GM21367 (cell line): Measurements from ENCODE around the gene CAMLG.
"Not testable (repeated sequence)": the region's sequence is repeated elsewhere in the genome, so short reads cannot be mapped to it uniquely, and the experiment has no call there.

Experiments
- ATAC-seq: cut with Tn5 transposase; IDR thresholded peaks from one replicate; pipeline ENCODE4 v1.9.1; 2021; ENCODE audit not compliant: unreplicated experiment

CAMLG gene

DNA sequence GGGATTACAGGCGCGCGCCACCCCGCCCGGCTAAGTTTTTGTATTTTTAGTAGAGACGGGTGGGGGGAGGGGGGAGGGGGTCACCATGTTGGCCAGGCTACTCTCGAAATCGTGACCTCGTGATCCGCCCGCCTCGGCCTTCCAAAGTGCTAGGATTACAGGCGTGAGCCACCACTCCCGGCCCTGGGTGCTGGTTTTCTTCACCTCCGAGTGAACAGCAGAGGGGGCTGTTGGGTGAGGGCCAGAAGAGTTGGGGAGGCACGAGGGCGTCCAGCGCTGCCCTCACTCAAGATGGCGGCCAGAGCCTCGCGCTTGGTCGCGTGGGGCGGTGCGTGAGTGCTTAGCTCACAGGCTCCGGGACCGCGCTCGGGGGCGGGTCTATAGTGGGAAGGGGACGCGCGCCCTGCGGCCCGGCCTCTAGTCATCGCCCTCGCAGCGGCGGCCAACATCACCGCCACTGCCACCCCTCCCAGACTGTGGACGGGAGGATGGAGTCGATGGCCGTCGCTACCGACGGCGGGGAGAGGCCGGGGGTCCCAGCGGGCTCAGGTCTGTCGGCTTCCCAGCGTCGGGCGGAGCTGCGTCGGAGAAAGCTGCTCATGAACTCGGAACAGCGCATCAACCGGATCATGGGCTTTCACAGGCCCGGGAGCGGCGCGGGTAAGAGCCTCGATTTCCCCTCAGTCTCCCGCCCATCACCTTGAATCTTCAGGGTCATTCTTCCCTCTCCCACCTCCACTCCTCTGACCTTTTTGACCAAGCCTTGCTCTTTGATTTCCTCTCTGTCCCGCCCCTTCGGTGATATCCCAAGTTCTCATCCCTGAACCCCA, at the start of gene CAMLG:
Gene CAMLG (plus strand): TSS at position 416 of the 830 bp plus-strand sequence. CDS start 73 bp downstream, at position 489.
- ATAC-seq, result peak; percentile 89

DNA sequence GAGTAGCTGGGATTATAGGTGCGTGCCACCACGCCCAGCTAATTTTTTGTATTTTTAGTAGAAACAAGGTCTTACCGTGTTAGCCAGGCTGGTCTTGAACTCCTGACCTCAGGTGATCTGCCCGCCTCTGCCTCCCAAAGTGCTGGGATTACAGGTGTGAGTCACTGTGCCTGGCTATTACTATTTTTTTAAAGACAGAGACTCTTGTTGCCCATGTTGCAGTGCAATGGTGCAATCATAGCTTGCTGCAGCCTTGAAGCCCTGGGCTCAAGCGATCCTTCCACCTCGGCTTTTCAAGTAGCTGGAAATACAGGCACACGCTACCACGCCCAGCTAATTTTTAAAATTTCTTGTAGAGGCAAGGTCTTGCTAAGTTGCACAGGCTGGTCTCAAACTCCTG, 48.2 kb upstream of the CAMLG start:
- ATAC-seq, result not testable (repeated sequence)

DNA sequence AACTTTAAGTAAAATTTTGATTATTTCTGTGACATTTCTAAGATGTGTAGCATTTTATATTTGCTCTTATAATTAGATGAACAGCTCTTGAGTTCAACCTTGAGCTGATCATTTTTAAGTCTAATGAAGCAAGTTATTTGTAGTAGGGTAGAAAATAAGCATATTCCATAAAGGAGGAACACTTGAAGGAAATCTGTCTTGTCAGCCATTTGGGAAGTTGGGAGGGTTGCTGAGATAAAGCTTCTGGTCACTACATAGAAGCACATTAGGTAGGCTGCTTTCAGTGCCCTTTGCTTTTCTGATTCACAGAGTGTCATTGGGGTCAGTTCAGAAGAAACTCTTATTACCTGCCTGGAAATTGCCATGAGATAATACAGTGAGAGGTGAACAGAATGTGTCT, 45.6 kb upstream of the CAMLG start:
- no peak for ATAC-seq

DNA sequence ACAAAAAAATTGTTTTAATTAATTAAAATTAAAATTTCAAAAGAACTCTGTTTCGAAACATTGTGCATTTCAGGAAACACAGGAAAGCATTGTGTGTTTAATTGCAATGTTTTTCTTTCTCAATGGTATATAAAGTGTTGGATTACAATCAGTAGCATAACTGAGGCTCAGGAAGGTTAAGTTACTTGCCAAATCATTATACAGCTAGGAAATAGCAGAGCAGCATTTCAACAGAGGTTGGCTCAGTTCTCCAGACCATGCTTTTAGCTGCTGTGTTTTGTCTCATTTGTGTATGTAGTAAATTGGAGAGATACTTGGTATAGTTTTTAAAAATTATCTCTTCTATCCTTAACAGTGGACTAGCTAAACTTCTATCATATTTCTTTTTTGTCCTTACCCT, 30.0 kb upstream of the CAMLG start:
- no peak for ATAC-seq

DNA sequence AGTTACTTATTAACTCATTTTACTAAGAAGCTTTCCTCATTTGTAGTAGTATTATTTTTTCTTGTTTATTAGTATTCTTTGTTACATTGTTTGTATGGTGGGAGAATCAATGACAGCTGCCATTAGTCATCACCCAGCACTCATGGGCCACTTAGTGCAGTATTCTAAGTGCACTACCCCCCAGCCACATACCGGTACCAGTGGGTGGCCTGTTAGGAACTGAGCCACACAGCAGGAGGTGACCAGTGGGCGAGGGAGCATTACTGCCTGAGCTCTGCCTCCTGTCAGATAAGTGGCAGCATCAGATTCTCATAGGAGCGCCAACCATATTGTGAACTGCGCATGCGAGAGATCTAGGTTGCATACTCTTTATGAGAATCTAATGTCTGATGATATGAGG, 24.2 kb upstream of the CAMLG start:
- ATAC-seq, result no peak

DNA sequence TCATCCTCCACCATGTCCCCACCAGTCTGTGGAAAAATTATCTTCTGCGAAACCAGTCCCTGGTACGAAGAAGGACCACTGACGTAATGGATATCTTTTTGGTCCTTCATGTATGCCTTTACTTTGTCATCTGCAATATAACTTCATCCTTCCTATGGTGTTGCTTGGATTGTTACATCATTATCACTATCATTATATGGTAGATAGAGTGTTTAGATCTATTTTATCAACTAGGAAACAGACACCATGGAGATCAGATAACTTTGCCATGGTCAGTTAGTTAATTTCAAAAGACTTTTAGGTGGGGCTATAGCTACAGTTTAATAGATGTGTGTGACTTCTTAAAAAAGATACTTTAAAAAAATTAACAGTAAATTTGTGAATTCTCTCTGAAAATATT, 23.8 kb upstream of the CAMLG start:
- no peak for ATAC-seq

DNA sequence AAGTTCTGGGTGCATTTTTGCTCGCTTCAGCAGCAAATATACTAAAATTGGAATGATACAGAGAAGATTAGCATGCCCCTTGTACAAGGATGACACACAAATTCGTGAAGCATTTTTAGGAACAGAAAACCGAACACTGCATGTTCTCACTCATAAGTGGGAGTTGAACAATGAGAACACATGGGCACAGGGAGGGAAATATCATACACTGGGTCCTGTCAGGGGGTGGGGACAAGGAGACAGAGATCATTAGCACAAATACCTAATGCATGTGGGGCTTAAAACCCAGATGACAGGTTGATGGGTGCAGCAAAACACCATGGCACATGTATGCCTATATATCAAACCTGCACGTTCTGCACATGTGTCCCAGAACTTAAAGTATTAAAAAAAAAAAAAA, 22.9 kb upstream of the CAMLG start:
- ATAC-seq, result not testable (repeated sequence)

DNA sequence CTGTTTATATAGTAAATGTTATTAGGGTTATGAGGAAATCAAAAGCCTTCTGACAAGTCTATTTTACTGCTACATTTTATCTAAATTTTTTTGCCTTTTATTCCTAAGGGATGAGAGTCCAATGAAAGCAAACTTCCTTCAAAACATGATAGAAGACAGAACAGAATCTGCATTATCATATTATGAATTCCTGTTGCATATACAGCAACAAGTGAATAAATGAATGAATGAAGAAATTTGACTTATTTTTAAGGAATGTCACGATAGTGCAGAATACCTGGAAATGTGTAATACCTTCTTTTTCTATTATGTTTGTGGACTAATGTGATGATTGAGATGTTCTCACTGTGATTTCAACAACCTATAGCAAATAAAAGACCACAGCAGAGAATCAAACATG, 13.5 kb upstream of the CAMLG start:
- ATAC-seq, result no peak

DNA sequence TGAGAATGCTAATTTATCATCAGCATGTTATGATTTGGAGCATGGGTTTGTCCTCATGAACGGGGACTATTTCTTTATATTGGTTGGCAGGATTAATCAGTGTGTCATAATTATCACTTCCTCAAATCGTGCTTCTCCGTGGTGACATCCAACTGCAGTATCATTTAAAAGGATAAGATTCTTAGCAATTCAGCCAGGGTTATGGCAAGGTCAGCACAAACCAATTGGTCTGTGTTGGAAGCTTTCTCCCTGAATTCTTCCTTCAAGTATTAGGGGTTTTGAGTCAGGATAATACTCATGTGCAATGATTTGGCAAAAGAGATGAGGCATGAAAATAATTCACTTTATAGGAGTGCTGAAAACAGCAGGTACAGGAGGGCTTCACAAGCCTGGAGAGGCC, 5.5 kb upstream of the CAMLG start:
- ATAC-seq, result no peak

DNA sequence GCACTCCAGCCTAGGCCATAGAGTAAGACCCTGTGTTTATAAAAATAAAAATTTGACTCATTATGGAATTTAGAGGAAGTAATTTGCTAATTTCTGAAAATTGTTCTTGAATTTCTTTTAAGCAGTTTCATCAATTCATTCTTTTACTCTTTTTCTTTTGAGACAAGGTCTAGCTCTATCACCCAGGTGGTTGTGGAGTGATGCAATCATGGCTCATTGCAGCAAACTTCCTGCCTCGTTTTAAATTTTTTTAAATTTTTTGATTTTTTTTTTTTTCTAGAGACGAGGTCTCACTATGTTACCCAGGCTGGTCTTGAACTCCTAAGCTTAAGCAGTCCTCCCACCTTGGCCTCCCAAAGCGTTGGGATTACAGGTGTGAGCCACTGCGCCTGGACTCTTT, 3.1 kb upstream of the CAMLG start:
- no peak for ATAC-seq

DNA sequence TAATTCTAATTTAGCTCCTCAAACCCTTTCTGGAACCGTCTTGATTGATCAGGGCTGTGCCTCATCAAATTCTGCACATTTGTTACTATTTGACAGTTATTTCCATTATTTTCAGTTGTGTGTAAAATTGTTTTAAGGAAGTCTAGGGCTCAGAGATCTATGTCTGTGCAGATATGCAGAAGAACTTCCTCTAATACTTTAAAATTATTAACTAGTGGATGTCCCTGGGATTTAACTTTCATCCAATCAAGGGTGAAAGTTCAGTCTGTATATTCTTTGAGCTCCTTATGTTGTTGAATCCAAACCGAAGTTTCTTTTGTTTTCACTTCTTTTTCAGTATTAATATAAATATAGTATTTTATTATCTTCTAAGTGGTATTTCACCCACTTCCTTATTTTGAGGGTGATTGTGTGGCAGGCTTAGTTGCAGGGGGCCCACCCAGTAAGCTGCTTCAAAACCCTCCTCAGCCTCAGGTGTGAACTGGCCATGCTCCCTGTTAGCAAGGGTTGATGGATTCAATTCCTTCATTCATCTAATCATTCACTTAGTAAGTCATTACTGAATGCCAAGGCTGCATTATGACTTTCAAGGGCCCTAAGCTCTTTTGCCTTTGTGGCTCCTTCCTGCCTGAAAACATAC, 2.1 kb upstream of the CAMLG start:
- no peak for ATAC-seq

DNA sequence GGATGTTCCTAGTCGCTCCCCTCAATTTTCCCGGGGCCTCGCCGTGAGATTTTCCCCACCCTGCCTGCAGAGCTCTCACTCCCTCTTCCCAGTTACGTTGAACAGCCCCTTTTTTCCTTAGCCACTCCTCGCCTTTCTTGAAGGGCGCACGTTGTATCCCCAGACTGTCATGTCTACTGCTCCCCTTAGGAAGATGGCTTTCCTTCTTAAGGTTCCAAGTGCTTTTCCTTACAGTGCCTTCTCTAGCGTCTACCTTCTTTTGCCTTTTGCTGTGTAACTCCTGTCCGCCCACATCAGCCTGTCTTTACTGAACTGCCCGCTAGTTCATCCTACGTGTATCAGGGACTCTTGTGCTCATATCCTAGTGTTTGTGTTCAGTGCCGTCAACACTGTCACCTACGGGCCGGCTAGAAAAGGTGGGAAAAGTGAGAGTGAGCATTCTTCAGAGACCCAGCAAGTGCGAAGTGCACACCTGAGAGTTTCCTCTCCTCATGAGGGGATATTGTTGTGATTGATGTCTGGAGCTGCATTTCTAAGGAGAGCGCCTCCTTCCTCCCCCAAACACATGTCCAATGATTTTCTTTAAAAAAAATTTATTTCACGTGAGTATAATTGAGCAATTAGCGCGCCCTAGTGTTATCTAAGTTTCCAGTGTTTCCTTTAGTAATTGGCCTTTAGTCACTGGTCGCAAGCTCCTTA, 764 bp downstream of the CAMLG start:
- ATAC-seq, result no peak

DNA sequence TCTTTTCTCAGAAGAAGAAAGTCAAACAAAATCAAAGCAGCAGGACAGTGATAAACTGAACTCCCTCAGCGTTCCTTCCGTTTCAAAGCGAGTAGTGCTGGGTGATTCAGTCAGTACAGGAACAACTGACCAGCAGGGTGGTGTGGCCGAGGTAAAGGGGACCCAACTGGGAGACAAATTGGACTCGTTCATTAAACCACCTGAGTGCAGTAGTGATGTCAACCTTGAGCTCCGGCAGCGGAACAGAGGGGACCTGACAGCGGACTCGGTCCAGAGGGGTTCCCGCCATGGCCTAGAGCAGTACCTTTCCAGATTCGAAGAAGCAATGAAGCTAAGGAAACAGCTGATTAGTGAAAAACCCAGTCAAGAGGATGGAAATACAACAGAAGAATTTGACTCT, 2.7 kb downstream of the CAMLG start:
- no peak for ATAC-seq

DNA sequence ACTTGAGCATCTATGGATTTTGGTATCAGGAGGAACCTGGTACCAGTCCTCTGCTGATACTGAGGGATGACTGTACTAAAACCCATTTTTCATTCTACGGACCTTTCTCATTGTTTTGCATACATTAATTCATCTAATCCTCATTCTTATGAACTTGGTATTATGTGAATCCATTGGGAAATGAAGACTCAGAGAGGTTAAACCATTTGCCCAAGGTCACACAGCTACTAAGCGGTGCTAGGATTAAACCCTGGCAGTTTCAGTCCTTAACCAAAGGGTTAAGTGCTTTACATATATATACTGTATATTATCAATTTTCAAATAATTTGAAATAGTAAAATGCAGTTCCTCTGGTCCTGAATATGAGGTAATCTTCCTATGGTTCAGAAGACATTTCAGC, 3.8 kb downstream of the CAMLG start:
- no peak for ATAC-seq

DNA sequence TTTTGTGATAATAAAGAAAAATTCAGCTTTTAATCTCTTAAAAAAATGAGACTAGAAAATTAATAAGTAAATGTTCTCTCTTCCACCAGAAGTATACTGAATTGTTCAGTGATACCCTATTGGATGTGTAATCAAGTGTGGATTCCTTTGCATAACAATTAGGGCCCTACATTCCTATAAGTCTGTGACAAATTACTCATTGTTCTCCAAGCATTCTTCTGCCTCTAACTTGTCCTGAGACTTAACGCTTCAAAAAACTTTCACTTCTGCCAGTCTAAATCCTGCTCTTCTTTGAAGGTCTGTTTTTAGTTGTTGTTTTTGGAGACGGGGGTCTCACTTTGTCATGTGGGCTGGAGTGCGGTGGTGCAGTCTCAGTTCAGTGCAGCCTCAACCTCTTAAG, 11.1 kb downstream of the CAMLG start:
- no peak for ATAC-seq

DNA sequence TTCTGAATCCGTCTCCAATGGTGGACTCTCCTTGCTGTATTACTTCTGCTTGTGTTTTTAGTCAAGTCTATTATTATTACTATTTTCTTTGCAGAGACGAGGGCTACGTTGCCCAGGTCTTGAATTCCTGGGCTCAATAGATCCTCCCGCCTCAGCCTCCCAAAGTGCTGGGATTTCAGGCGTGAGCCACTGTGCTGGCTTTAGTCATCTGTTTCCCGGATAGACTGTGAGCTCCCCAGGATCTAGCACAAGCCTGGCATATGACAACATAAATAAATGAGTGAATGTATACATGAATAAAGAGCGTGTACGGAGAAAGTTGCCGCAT, 19.8 kb downstream of the CAMLG start:
- ATAC-seq, result peak; percentile 15

DNA sequence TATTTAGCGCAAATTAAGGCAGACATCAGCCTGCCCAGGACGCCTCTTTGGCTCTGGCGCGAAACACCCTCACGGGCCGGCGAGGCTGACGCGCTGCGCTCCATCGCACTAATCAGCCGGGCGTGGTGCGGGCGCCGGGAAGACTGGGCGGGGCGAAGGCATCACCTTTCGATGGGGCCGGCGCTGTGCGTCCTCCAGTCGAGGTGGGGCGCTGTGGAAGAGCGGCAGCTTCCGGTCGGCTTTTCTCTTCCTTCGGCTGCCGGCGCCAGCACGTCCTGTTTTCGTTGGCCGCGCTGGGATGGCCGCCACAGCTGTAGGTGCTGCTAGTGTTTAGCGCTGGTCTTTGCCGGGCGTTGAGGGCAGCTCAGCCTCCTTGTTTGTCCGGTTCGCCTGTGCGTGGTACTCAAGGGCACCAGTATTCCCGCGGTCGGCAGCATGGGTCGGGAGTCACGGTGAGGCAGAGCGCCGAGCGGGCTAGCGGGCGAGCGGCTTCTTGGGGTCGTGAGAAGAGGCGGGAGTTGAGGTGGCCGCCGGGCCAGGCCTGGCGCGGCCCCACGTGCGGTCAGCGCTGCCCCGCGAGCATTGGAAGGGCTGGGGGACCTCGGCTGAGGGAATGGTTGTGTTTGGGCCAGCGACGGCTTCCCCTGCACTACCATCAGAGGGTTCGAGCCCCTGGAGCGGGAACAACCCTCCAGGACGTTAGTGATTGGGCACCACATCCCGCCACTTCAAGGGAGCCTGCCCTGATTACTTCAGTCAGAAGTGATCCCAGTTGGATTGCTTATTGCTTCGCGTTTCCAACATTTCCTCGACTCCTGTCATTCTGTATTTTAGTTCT, 20.4 kb downstream of the CAMLG start, which contains the start of gene DDX46:
Gene DDX46 (plus strand): TSS at position 276 of the 838 bp plus-strand sequence. CDS start 160 bp downstream, at position 436.
- ATAC-seq, result peak; percentile 97

DNA sequence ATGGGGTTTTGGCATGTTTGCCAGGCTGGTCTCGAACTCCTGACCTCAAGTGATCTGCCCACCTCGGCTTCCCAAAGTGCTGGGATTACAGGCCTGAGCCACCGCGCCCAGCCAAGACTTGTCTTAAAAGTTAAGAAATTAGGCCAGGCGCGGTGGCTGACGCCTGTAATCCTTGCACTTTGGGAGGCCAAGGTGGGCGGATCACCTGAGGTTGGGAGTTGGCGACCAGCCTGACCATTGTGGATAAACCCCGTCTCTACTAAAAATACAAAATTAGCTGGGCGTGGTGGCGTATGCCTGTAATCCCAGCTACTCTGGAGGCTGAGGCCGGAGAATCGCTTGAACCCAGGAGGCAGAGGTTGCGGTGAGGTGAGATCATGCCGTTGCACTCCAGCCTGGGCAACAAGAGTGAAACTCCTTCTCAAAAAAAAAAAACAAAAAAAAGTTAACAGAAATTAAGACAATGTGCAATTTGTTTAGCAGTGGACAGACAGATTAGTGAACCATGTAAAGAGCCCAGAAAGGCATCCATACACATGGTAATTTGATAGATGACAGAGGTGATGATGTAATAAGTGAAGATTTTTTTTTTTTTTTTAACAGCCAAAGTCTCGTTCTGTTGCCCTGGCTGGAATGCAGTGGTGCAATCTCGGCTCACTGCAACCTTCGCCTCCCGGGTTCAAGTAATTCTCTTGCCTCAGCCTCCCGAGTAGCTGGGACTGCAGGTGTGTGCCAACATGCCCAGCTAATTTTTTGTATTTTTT, 29.4 kb downstream of the CAMLG start:
- ATAC-seq, result not testable (repeated sequence)

DNA sequence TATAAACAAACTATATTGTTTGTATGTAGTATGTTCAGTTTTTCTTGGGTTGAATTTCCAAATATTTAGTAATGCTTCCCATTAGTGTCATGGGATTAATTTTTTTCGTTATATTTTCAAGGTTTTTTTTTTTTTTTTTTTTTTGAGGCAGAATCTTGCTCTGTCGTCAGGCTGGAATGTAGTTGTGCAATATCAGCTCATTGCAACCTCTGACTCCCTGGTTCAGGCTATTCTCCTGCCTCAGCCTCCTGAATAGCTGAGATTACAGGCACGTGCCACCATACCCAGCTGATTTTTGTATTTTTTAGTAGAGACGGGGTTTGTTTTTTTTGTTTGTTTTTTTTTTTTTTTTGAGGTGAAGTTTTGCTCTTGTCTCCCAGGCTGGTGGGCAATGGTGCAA, 30.9 kb downstream of the CAMLG start:
- no peak for ATAC-seq

DNA sequence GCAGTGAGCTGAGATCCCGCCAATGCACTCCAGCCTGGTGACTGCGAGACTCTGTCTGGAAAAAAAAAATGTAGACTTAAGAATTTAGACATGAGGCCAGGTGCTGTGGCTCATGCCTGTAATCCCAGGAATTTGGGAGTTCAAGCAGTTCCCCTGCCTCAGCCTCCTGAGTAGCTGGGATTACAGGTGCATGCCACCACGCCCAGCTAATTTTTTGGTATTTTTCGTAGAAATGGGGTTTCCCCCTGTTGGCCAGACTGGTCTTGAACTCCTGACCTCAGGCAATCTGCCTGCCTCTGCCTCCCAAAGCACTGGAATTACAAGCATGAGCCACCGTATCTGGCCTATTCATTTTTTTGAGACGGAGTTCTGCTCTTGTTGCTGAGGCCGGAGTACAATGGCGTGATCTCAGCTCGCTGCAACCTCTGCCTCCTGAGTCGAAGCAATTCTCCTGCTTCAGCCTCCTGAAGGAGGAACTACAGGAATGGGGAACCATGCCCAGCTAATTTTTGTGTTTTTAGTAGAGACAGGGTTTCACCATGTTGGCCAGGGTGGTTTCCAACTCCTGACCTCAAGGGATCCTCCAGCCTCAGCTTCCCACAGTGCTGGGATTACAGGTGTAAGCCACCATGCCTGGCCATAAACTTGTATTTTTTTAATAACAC, 34.2 kb downstream of the CAMLG start:
- no peak for ATAC-seq
